ENCODE results near the gene CDKAL1. TPM values are rescaled to one million over a fixed set of nuclear protein-coding genes. Genes with fewer than 3 reads are reported as not detected.
"Not testable (repeated sequence)": the region's sequence is repeated elsewhere in the genome, so short reads cannot be mapped to it uniquely, and the experiment has no call there.

The CDKAL1 gene
- total and polyA plus RNA-seq, 4 donors: 2.0 to 12.9 (median 6.7) TPM

- Histone ChIP-seq H3K27me3 (ENCODE audit: control insufficient read depth in 4 of 4, insufficient read depth in 4 of 4, low read length in 3 of 4) (no peaks in the 10 kb centered on the region), H3K4me3 (ENCODE audit: low read depth in 1 of 3, low read length in 3 of 3) (no peak overlapping the region), H3K9me3 (ENCODE audit: control insufficient read depth in 4 of 4, low read length in 3 of 4) (no peaks in the 10 kb centered on the region), H3K36me3 (ENCODE audit: control insufficient read depth in 4 of 4, insufficient read depth in 3 of 4, low read depth in 1 of 4, low read length in 3 of 4) (no peaks in the 10 kb centered on the region), H3K27ac (ENCODE audit: low read depth in 1 of 2, low read length in 2 of 2) (no peak overlapping the region), H3K4me1 (ENCODE audit: control insufficient read depth in 4 of 4, insufficient read depth in 4 of 4, low read length in 3 of 4) (no peaks in the 10 kb centered on the region), H3K9ac (ENCODE audit: low read depth in 1 of 2, low read length in 2 of 2) (no peak overlapping the region)
- 82% methylated on average over 6 of the region's 6 CpGs for WGBS
- no peak for DNase-seq (ENCODE audit: low spot score)
- TF ChIP-seq SP1 (IDR thresholded peaks at IDR 0.05): no peak
- no peak for TF ChIP-seq FOXA1 (IDR thresholded peaks at IDR 0.05)
- TF ChIP-seq YY1 (IDR thresholded peaks at IDR 0.05): no peak
- TF ChIP-seq NR2F2 (IDR thresholded peaks at IDR 0.05): no peak
- TF ChIP-seq CTCF (IDR thresholded peaks at IDR 0.05; ENCODE audit: low read depth, low read length, missing input control): no peak
- TF ChIP-seq RAD21 (IDR thresholded peaks at IDR 0.05): no peak
Measured at GRCh38 chr6:20724443-20725190, 190.4 kb downstream of the CDKAL1 start.

- not testable (repeated sequence) for DNase-seq (ENCODE audit: low spot score); H3K36me3 ChIP-seq (ENCODE audit: control insufficient read depth in 4 of 4, insufficient read depth in 3 of 4, low read depth in 1 of 4, low read length in 3 of 4); H3K9me3 ChIP-seq (ENCODE audit: control insufficient read depth in 4 of 4, low read length in 3 of 4); H3K9ac ChIP-seq (ENCODE audit: low read depth in 1 of 2, low read length in 2 of 2); H3K27me3 ChIP-seq (ENCODE audit: control insufficient read depth in 4 of 4, insufficient read depth in 4 of 4, low read length in 3 of 4); H3K27ac ChIP-seq (ENCODE audit: low read depth in 1 of 2, low read length in 2 of 2); H3K4me3 ChIP-seq (ENCODE audit: low read depth in 1 of 3, low read length in 3 of 3); H3K4me1 ChIP-seq (ENCODE audit: control insufficient read depth in 4 of 4, insufficient read depth in 4 of 4, low read length in 3 of 4)
- over 99% methylated on average over 3 of the region's 3 CpGs for WGBS
Measured at GRCh38 chr6:20725235-20725634, 191.0 kb downstream of the CDKAL1 start.

DNA sequence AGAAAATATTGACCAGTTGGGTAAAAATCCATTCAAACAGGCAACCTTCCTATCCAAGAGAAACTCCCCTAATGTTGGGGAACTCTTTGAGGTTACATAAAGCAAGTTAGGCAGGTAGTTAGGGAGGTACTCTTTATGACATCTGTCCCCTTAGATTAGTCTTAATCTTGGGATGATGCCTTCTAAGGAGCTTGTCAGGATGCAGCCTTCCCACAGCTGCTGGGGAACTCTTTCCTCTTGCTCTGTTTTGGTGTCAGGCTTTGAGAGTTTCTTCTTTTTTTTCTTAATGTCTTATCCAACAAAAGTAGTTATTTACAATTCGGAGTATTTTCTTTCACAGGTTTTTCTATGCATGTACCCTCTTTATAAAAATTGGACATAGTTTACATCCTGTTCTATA is 194.8 kb downstream of the CDKAL1 start:
- H3K9ac ChIP-seq (ENCODE audit: low read depth in 1 of 2, low read length in 2 of 2): no peak overlapping the region
- H3K4me1 ChIP-seq (ENCODE audit: control insufficient read depth in 4 of 4, insufficient read depth in 4 of 4, low read length in 3 of 4): no peaks in the 10 kb centered on the region
- H3K27me3 ChIP-seq (ENCODE audit: control insufficient read depth in 4 of 4, insufficient read depth in 4 of 4, low read length in 3 of 4): no peaks in the 10 kb centered on the region
- DNase-seq (ENCODE audit: low spot score): no peak
- H3K36me3 ChIP-seq (ENCODE audit: control insufficient read depth in 4 of 4, insufficient read depth in 3 of 4, low read depth in 1 of 4, low read length in 3 of 4): no peaks in the 10 kb centered on the region
- H3K9me3 ChIP-seq (ENCODE audit: control insufficient read depth in 4 of 4, low read length in 3 of 4): no peaks in the 10 kb centered on the region
- no peak overlapping the region for H3K4me3 ChIP-seq (ENCODE audit: low read depth in 1 of 3, low read length in 3 of 3)
- TF ChIP-seq TAF1 (conservative IDR thresholded peaks at IDR 0.05) (no peak), YY1 (IDR thresholded peaks at IDR 0.05) (no peak)
- no peak overlapping the region for H3K27ac ChIP-seq (ENCODE audit: low read depth in 1 of 2, low read length in 2 of 2)
- 97% methylated on average over 1 of the region's 1 CpG for WGBS

- H3K36me3 ChIP-seq (ENCODE audit: control insufficient read depth in 4 of 4, insufficient read depth in 3 of 4, low read depth in 1 of 4, low read length in 3 of 4); H3K4me1 ChIP-seq (ENCODE audit: control insufficient read depth in 4 of 4, insufficient read depth in 4 of 4, low read length in 3 of 4); H3K27me3 ChIP-seq (ENCODE audit: control insufficient read depth in 4 of 4, insufficient read depth in 4 of 4, low read length in 3 of 4); DNase-seq (ENCODE audit: low spot score); H3K4me3 ChIP-seq (ENCODE audit: low read depth in 1 of 3, low read length in 3 of 3); H3K9ac ChIP-seq (ENCODE audit: low read depth in 1 of 2, low read length in 2 of 2); H3K9me3 ChIP-seq (ENCODE audit: control insufficient read depth in 4 of 4, low read length in 3 of 4); H3K27ac ChIP-seq (ENCODE audit: low read depth in 1 of 2, low read length in 2 of 2): not testable (repeated sequence)
- WGBS: 95% methylated on average over 8 of the region's 8 CpGs
Measured at GRCh38 chr6:20732362-20732761, 198.1 kb downstream of the CDKAL1 start.

Measured in liver (tissue), 9 donors.